ENCODE data around the gene NATD1. TPM values are rescaled to one million over a fixed set of nuclear protein-coding genes. Genes with fewer than 3 reads are reported as not detected.

The NATD1 gene
- polyA plus RNA-seq, 2 of the 4 experiments (the other 2 are of a cell fraction) = 1.1 to 1.6 TPM

DNA sequence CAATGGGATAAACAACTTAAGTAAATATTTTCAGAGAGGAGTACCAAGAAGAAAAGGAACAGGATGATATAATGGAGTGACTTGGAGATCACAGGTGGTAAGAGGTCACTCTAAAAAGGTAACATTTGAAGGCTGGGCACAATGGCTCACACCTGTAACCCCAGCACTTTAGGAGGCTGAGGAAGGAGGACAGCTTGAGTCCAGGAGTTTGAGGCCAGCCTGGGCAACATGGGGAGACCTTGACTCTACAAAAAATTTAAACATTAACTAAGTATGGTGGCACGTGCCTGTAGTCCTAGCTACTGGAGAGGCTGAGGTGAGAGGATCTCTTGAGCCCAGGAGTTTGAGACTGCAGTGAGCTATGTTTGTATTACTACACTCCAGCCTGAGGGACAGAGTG, 35.9 kb downstream of the NATD1 start (continued):
- TF ChIP-seq RNF2 (IDR thresholded peaks at IDR 0.05; ENCODE audit: borderline replicate concordance, low read depth) = no peak
- no peak for TF ChIP-seq MYC (IDR thresholded peaks at IDR 0.05; ENCODE audit: borderline replicate concordance, low read length)
- no peak for TF ChIP-seq FOXS1 (CRISPR knock-in tag; IDR thresholded peaks at IDR 0.05)

DNA sequence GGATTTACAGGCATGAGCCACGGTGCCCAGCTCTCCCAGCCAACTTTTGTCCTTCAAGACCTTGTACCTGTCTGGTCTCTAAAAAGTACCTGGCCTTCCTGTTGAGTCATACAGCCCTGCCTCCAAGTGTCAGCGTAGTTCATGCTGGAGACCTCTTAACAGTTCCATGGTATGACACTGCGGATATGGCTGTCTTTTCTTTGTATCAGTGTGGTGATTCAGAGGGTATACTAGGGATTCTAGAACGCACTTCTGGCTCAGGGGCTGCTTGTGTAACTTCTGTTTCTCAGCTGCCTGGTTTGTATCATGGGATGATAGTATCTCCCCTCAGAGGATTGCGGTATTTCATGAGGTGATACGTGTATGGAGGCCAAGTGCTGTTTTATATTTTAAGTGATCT, 37.3 kb downstream of the NATD1 start:
- H3K4me2 ChIP-seq = peak overlapping the region; percentile 100
- TF ChIP-seq KDM5A (IDR thresholded peaks at IDR 0.05) = no peak
- H3K4me3 ChIP-seq = no peak overlapping the region
- 95% methylated on average over 6 of the region's 6 CpGs for WGBS (ENCODE audit: missing lambda C conversion rate)
- FAIRE-seq (no peak), DNase-seq (ENCODE audit: low read depth in 1 of 2, low spot score in 1 of 2) (no peak), ATAC-seq (no peak)
- CTCF ChIA-PET = interaction anchor here (0.7 to 1.7 kb wide), 3 partner anchors 20 to 24 kb away, joined by 4 to 7 read pairs (median 5); no protein-coding TSS in a partner anchor
- H3K9me3 ChIP-seq = no peaks in the 10 kb centered on the region
- H3K27ac ChIP-seq = no peak overlapping the region
- H3K4me1 ChIP-seq = peaks cover 40% of the 10 kb centered on the region
- POLR2A ChIA-PET = no interaction called here

- ATAC-seq (peak; percentile 6 to 25), DNase-seq (ENCODE audit: low read depth in 1 of 2, low spot score in 1 of 2) (peak in 1 of 2 experiments; percentile 28), FAIRE-seq (no peak)
- ChIA-PET CTCF (interaction anchor here (1.2 to 1.7 kb wide), 4 partner anchors 15 to 86 kb away, joined by 3 to 5 read pairs (median 4); no protein-coding TSS in a partner anchor), POLR2A (interaction anchor here (1.3 kb wide), 1 partner anchor 171 kb away, joined by 3 read pairs; no protein-coding TSS in a partner anchor)
- WGBS (ENCODE audit: missing lambda C conversion rate) = 36% methylated on average over 23 of the region's 23 CpGs
- no peak for TF ChIP-seq CTCF (IDR thresholded peaks at IDR 0.05)
- TF ChIP-seq POLR2A (IDR thresholded peaks at IDR 0.05; ENCODE audit: low read length) = 0 out of 2 replicates have a peak, but pooled peaks have one; percentile 35
- Histone ChIP-seq H3K4me1 (peaks cover 40% of the 10 kb centered on the region), H3K27ac (peak overlapping the region; percentile 94 to 97), H3K4me3 (peak overlapping the region; percentile 93), H3K4me2 (peak overlapping the region; percentile 100), H3K9me3 (no peaks in the 10 kb centered on the region)
Measured at GRCh38 chr17:21214777-21215541, 38.3 kb downstream of the NATD1 start.

- peak within 1 kb of the TSS; percentile 100 for H3K4me2 ChIP-seq
- peak within 1 kb of the TSS; percentile 93 for H3K4me3 ChIP-seq
- 3% methylated on average over 44 of the region's 76 CpGs for WGBS (ENCODE audit: missing lambda C conversion rate)
- ChIA-PET CTCF (interaction anchor here (0.7 to 1.7 kb wide), 7 partner anchors 15 to 85 kb away, joined by 3 to 6 read pairs (median 3); no protein-coding TSS in a partner anchor), POLR2A (interaction anchor here (1.0 to 1.3 kb wide), 4 partner anchors 13 to 170 kb away, joined by 3 to 4 read pairs (median 3); partner anchors contain the start of gene NATD1)
- DNase-seq (ENCODE audit: low read depth in 1 of 2, low spot score in 1 of 2) (peak; percentile 94 to 96), FAIRE-seq (no peak), ATAC-seq (peak; percentile 93 to 97)
- H3K4me1 ChIP-seq = peaks cover 40% of the 10 kb centered on the region
- H3K9me3 ChIP-seq = no peaks in the 10 kb centered on the region
- peak within 1 kb of the TSS; percentile 94 to 97 for H3K27ac ChIP-seq
- TF ChIP-seq BCL3 (IDR thresholded peaks at IDR 0.05) (peak; percentile 78; the same call in 2 of the 3 replicates), CTCF (IDR thresholded peaks at IDR 0.05) (0 out of 3 replicates have a peak, but pooled peaks have one; percentile 13), PHF8 (IDR thresholded peaks at IDR 0.05; ENCODE audit: borderline replicate concordance, low read depth) (peak; percentile 44; the same call in 1 of the 2 replicates), JUN (IDR thresholded peaks at IDR 0.05) (peak in 1 of 2 experiments; percentile 88; a peak in 3 of 5 replicates), SMC3 (IDR thresholded peaks at IDR 0.05) (no peak), CHD4 (IDR thresholded peaks at IDR 0.05; ENCODE audit: borderline replicate concordance) (no peak), KDM5A (IDR thresholded peaks at IDR 0.05) (peak; percentile 95; the same call in 1 of the 2 replicates), RCOR1 (IDR thresholded peaks at IDR 0.05; ENCODE audit: low read depth, low read length) (no peak), REST (IDR thresholded peaks at IDR 0.05) (peak; percentile 87), FOXS1 (CRISPR knock-in tag; IDR thresholded peaks at IDR 0.05) (no peak), JUNB (IDR thresholded peaks at IDR 0.05) (no peak), FOSL2 (IDR thresholded peaks at IDR 0.05) (no peak), FOSL2 (CRISPR knock-in tag; IDR thresholded peaks at IDR 0.05) (no peak), POLR2A (IDR thresholded peaks at IDR 0.05; ENCODE audit: low read length) (peak; percentile 79), GATA3 (IDR thresholded peaks at IDR 0.05; ENCODE audit: borderline replicate concordance) (peak; percentile 51; the same call in 1 of the 2 replicates), MYC (IDR thresholded peaks at IDR 0.05; ENCODE audit: borderline replicate concordance, low read length) (peak; percentile 33; the same call in 1 of the 2 replicates)
Measured at GRCh38 chr17:21214015-21214776, 39.0 kb downstream of the NATD1 start, which contains the start of gene TMEM11. Gene TMEM11, minus strand, starts transcription at chr17:21214161. Its CDS starts 9 bp downstream, at chr17:21214152.

Measured in A549 (cell line).